ENCODE results near the gene NDUFS3.

Gene NDUFS3

DNA sequence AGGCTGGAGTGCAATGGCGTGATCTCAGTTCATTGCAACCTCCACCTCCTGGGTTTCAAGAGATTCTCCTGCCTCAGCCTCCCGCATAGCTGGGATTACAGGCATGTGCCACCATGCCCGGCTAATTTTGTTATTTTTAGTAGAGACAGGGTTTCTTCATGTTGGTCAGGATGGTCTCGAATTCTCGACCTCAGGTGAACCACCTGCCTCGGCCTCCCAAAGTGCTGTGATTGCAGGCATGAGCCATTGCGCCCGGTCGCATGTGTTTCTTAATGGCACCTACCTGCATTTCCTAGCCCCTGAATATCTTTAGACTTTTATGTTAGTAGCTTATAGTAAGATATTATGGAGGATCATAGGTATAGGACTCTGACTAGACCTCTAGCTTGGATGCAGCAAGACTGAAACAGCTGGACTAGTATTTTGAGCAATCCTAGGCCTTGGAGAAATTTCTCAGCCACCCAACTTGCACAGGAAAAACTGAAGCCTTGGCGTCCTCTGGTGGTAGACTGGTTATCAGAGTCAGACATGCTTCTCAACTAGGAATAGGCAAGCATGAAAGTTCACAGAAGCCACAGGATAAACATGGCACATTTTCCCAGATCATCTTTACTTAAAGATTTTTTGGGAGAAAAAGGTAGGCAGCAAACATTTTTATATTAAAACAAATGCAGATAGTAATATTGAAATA lies 38.0 kb downstream of the NDUFS3 start:
- intact Hi-C loops (cut with DNase I), result no loop called here
- DNase-seq, result peak in 4 of 10 donors; percentile 48 to 71 (median 67)

DNA sequence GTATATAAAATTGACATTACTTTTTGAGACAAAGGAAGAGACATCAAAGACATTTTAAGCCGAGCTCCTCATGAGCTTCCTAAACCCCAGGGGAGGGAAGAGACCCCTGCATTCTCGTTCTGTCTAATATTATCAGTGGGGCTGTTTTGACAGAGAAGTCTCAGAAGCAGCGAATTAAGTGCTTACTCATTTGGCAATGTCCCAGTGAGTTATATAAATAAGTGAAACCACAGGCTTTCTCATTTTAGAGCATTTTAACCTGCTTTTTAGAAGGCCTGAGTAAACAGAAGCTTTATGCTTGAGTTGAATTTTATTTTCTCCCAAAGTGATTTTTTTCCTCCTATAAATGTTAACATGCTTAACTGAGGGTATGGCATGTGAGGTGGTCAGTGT lies 38.5 kb downstream of the NDUFS3 start:
- no peak for DNase-seq
- intact Hi-C loops (cut with DNase I), result no loop called here

DNA sequence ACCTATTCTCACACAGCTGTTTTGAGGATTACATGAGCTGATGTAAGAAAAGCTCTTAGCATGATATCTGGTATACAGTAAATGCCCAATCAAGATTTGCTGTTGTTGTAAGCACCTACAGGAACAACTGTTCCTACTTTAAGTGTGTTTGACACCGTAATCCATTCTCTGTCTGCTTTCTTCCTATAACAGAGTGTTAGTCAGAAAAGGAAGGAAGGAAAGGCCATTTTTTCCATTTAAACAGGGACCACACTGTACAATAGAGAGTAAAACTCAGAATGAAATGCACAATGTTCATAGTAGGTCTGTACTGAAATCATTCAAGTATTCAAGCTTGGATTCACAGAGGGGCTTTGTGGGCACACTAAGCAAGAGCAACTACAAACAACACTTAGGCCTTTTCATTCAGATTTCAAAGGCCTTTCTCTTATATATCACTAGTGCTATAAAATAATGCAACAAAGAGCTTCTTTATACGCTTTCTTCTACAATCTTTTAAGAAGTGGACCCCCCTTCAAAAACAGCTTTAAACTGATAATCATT lies 42.0 kb downstream of the NDUFS3 start:
- intact Hi-C loops (cut with DNase I), result no loop called here
- DNase-seq, result no peak

DNA sequence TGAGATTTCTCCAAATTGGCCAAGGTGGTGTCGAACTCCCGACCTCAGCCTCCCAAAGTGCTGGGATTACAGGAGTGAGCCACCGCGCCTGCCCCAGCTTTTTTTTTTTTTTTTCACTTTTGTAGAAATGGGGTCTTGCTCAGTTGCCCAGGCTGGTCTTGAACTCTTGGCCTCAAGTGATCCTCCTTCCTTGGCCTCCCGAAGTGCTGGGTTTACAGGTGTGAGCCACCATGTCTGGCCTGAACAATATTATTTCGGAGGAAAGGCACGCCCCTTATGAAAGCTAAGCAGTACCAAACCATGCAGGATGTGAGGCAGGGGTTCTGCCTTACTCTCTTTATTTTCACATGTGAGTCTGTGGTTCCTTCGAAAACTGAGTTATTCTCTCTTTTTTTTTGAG lies 47.4 kb downstream of the NDUFS3 start:
- intact Hi-C loops (cut with DNase I), result no loop called here

DNA sequence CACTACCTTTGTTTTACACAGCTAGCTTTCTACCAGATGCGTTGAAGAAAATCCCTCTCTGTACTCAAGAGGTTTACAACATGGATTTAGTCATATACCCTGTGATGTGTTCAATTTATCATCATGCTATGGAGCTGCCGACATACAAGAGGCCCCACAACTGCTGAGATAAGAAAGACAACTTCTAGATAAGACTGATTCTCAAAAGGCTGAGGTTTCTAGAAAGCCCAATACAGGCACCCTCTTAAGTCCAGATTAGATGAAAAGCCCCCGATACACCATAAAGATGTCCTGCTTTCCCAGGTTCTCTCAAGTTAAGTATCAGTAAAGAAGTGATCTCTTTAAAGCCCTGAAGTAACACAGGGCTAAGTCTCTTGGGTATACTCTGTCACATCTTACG lies 49.2 kb downstream of the NDUFS3 start:
- intact Hi-C loops (cut with DNase I), result no loop called here
- DNase-seq, result no peak

More for the DNA sequence above, 47.4 kb downstream of the NDUFS3 start:
- DNase-seq, result no peak

DNA sequence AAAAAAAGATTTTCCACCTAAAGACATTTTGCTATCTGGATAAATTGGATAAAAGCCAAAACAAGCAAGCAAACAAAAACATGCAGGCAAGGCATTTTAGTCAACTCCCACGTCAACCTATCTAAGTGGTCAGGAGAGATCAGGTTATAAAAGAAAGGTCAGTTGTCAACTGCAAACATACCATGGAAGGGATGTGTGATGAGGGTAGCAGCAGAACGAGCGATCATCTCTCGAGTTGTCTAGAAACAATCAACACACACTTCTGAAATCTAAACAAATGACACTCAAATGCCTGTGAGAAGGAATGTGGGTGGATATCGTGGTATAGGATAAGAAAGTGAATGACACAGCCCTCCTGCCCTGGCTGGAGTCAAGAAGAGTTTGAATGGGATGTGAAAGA lies 52.6 kb downstream of the NDUFS3 start:
- DNase-seq, result no peak
- intact Hi-C loops (cut with DNase I), result no loop called here
